GM20000 (cell line): ENCODE results near the gene QTRT2.

Experiments
- DNase-seq: peaks from one replicate; pipeline ENCODE4 v3.0.0; 2012; ENCODE audit warnings: low spot score
- CTCF ChIP-seq: IDR thresholded peaks from 2 replicates; pipeline ENCODE4 v1.5.1; 2012; ENCODE audit warnings: mild to moderate bottlenecking, control low read depth; ENCODE audit errors: extremely low read depth, missing control alignments

Gene QTRT2

GRCh38 chr3:114092151-114093015 is 35.8 kb downstream of the QTRT2 start:
- DNase-seq: no peak
- no peak for TF ChIP-seq CTCF

GRCh38 chr3:114093016-114093380 is 36.5 kb downstream of the QTRT2 start:
- DNase-seq: no peak

GRCh38 chr3:114093596-114093995 is 37.1 kb downstream of the QTRT2 start:
- no peak for DNase-seq
- TF ChIP-seq CTCF: no peak

More at GRCh38 chr3:114093016-114093380, 36.5 kb downstream of the QTRT2 start:
- no peak for TF ChIP-seq CTCF

GRCh38 chr3:114095796-114096195 is 39.3 kb downstream of the QTRT2 start:
- TF ChIP-seq CTCF: no peak
- no peak for DNase-seq

GRCh38 chr3:114101101-114101500 is 44.6 kb downstream of the QTRT2 start:
- no peak for TF ChIP-seq CTCF
- DNase-seq: no peak

GRCh38 chr3:114103181-114103580 is 46.6 kb downstream of the QTRT2 start:
- no peak for TF ChIP-seq CTCF
- no peak for DNase-seq

GRCh38 chr3:114103858-114104257 is 47.3 kb downstream of the QTRT2 start:
- no peak for DNase-seq
- no peak for TF ChIP-seq CTCF
